HG03060 (cell line): ENCODE data around the gene GIPR.
"Not testable (repeated sequence)": the region's sequence is repeated elsewhere in the genome, so short reads cannot be mapped to it uniquely, and the experiment has no call there.

Experiments
- ATAC-seq: cut with Tn5 transposase; IDR thresholded peaks from one replicate; pipeline ENCODE4 v1.9.1; 2021; ENCODE audit warnings: low read depth, moderate number of reproducible peaks; ENCODE audit not compliant: unreplicated experiment

Gene GIPR

GRCh38 chr19:45685045-45685444 lies 17.0 kb downstream of the GIPR start:
- not testable (repeated sequence) for ATAC-seq

DNA sequence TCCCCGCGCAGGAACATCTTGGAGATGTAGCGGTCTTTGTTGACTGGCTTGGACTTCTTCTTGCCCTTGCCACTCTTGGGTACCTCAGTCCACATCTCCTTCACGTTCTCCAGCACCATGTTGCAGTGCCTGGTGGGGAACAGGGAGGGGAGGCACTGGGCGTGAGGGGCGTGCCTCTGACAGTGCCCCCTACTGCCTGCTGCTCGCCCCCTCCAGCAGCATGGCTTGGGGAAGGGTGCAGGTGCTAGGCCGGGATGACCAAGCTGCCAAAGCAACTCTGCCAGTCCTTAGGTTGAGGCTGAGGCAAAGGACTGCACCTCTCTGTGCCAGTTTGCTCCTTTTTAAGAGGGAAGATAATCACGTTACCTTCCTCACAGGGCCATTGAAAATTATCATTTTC lies 19.6 kb downstream of the GIPR start:
- ATAC-seq: no peak

- peak; percentile 31 for ATAC-seq
Measured at GRCh38 chr19:45691516-45692186, 23.6 kb downstream of the GIPR start, which contains the start of gene SNRPD2. TSS of gene SNRPD2 (minus strand) at chr19:45691953. CDS start at chr19:45691888, 65 bp downstream.

- peak; percentile 79 for ATAC-seq
Measured at GRCh38 chr19:45692187-45693105, 24.4 kb downstream of the GIPR start, which contains the start of gene QPCTL. TSS of gene QPCTL (plus strand) at chr19:45692666. CDS start at chr19:45692704, 38 bp downstream.

- no peak for ATAC-seq
Measured at GRCh38 chr19:45693106-45693788, 25.2 kb downstream of the GIPR start.

DNA sequence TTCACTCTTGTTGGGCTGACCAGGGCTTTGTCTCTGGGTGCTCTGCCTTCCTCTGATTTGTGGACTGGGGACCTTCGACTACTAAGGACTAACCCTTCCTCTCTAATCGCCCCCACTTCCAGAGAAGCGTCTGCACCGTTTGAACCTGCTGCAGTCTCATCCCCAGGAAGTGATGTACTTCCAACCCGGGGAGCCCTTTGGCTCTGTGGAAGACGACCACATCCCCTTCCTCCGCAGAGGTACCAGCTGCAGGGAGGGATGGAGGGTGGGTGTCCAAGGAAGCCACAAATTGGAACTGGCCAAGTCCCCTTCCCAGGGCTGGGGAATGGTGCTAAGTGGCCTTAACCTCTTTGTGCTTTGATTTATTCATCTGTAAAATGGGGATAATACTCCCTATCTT lies 33.7 kb downstream of the GIPR start:
- no peak for ATAC-seq

- ATAC-seq: no peak
Measured at GRCh38 chr19:45705115-45705514, 37.1 kb downstream of the GIPR start.

- no peak for ATAC-seq
Measured at GRCh38 chr19:45705710-45706415, 37.8 kb downstream of the GIPR start.

DNA sequence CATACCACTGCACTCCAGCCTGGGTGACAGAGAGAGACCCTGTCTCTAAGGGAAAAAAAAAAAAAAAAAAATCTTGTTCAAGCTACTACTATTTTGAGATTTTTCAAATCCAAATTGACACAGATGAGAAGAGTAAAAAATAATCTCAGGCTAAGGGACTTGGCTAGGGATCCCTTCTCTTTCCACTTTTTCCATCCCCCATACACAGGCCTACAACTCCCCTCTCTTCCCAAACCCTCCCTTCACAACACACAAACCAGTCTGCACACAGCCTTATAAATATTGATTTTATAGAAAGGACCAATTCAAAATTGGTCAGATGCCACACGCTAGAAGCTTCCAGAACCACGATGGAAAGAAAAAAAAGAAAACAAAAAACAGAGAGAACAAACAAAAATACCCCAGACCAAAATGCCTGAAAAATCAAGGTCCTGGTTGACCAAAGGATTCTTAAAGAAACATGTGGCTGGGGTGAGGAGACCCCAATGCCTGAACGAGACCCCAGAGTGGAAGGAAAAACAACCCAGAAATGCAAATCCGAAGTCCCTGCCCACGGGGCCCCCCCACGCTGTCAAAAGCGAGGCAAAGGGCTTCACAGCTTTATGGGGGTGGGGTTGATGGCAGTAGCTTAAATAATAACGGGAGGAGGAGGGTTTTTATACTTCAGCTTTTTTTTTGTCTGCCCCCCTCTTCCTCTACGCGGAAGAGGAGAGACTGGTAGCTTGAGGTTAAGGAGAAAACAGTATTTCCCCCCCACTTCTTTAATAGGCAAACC lies 42.5 kb downstream of the GIPR start:
- no peak for ATAC-seq

GRCh38 chr19:45711851-45712698 lies 44.1 kb downstream of the GIPR start:
- ATAC-seq: no peak

GRCh38 chr19:45712699-45713067 lies 44.7 kb downstream of the GIPR start:
- ATAC-seq: no peak

GRCh38 chr19:45713141-45713540 lies 45.1 kb downstream of the GIPR start:
- no peak for ATAC-seq

DNA sequence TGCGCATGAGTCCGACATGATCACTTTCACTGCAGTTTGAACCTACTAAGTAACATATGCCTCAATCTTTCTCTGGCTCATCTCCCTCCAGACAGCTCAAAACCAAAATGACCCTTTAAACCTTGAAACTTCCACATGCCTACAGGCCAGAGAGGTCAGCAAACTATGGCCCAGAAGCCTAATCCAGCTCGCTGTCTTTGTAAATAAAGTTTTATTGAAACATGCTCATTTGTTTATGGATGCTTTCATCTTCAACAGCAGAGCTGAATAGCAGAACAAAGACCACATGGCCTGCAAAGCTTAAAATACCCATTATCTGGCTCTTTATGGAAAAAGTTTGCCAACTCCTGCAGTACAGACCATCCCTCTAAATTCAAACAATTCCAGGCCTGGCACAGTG lies 47.1 kb downstream of the GIPR start:
- no peak for ATAC-seq

- ATAC-seq: no peak
Measured at GRCh38 chr19:45716359-45717130, 48.5 kb downstream of the GIPR start.

- peak; percentile 90 for ATAC-seq
Measured at GRCh38 chr19:45717131-45717982, 49.3 kb downstream of the GIPR start.

GRCh38 chr19:45717983-45718650 lies 50.1 kb downstream of the GIPR start:
- ATAC-seq: no peak

GRCh38 chr19:45720065-45720464 lies 52.0 kb downstream of the GIPR start:
- ATAC-seq: not testable (repeated sequence)
